HG02970 (cell line): Measurements from ENCODE around the gene CRHR2.

Experiments
- ATAC-seq: cut with Tn5 transposase; IDR thresholded peaks from one replicate; pipeline ENCODE4 v1.9.1; 2021; ENCODE audit warnings: mild to moderate bottlenecking, moderate library complexity, moderate number of reproducible peaks; ENCODE audit not compliant: unreplicated experiment, low FRiP score

Gene CRHR2

GRCh38 chr7:30707391-30708357 lies 25.4 kb upstream of the CRHR2 start:
- ATAC-seq, result no peak

GRCh38 chr7:30706908-30707307 lies 24.7 kb upstream of the CRHR2 start:
- no peak for ATAC-seq

GRCh38 chr7:30706316-30706715 lies 24.1 kb upstream of the CRHR2 start:
- ATAC-seq, result no peak

GRCh38 chr7:30705596-30705995 lies 23.3 kb upstream of the CRHR2 start:
- ATAC-seq, result no peak

GRCh38 chr7:30705008-30705407 lies 22.8 kb upstream of the CRHR2 start:
- no peak for ATAC-seq

- ATAC-seq, result no peak
These were observed 21.5 kb upstream of the CRHR2 start for GRCh38 chr7:30703756-30704155.

- ATAC-seq, result no peak
These were observed 19.9 kb upstream of the CRHR2 start for GRCh38 chr7:30702200-30702599.

- no peak for ATAC-seq
These were observed 18.7 kb upstream of the CRHR2 start for GRCh38 chr7:30700941-30701340.

- ATAC-seq, result no peak
These were observed 17.6 kb upstream of the CRHR2 start for GRCh38 chr7:30699706-30700495.

GRCh38 chr7:30698481-30698880 lies 16.2 kb upstream of the CRHR2 start:
- no peak for ATAC-seq

GRCh38 chr7:30697719-30698460 lies 15.6 kb upstream of the CRHR2 start:
- no peak for ATAC-seq

- ATAC-seq, result no peak
These were observed 12.8 kb upstream of the CRHR2 start for GRCh38 chr7:30694774-30695721.

- ATAC-seq, result no peak
These were observed 12.0 kb upstream of the CRHR2 start for GRCh38 chr7:30694218-30694745.

- ATAC-seq, result no peak
These were observed 10.6 kb upstream of the CRHR2 start for GRCh38 chr7:30692882-30693281.

GRCh38 chr7:30692438-30692837 lies 10.2 kb upstream of the CRHR2 start:
- ATAC-seq, result no peak

GRCh38 chr7:30690011-30690410 lies 7.8 kb upstream of the CRHR2 start:
- no peak for ATAC-seq

GRCh38 chr7:30688718-30689221 lies 6.5 kb upstream of the CRHR2 start:
- no peak for ATAC-seq

GRCh38 chr7:30687604-30688003 lies 5.3 kb upstream of the CRHR2 start:
- ATAC-seq, result no peak

- no peak for ATAC-seq
These were observed 2.1 kb upstream of the CRHR2 start for GRCh38 chr7:30684351-30684750.
